Upper lobe of left lung (tissue), 4 donors: ENCODE data around the gene PRAMEF12.
"Not testable (repeated sequence)": the region's sequence is repeated elsewhere in the genome, so short reads cannot be mapped to it uniquely, and the experiment has no call there.

Experiments
- CTCF ChIP-seq, 6 experiments: fragments of 450-650 bp in 4 of 6; fragments of 200-600 bp in 2 of 6; sonication (generic) in 2 of 6; IDR thresholded peaks; one replicate each; pipeline ENCODE4 v1.5.1; 2016 to 2019; ENCODE audit warnings: antibody characterized with exemption in 6 of 6
- EP300 ChIP-seq, 4 donors: sonication (generic); formaldehyde crosslinking; IDR thresholded peaks; one replicate each; pipeline ENCODE4 v1.5.1; 2017; ENCODE audit warnings: antibody characterized with exemption in 4 of 4, control low read depth in 2 of 4
- POLR2A ChIP-seq, 4 donors: fragments of 450-650 bp; IDR thresholded peaks; one replicate each; pipeline ENCODE4 v1.5.1; 2016 to 2017; ENCODE audit warnings: antibody characterized with exemption in 4 of 4, mild to moderate bottlenecking in 2 of 4

- TF ChIP-seq POLR2A, CTCF, EP300 (IDR thresholded peaks at IDR 0.05): not testable (repeated sequence)
These were observed 45.5 kb downstream of the PRAMEF12 start for GRCh38 chr1:12819061-12819460.
